Measurements from ENCODE around the gene AP2A2. TPM values are rescaled to one million over a fixed set of nuclear protein-coding genes. Genes with fewer than 3 reads are reported as not detected.

The AP2A2 gene
- total and polyA plus RNA-seq, 2 donors: 14.6 to 57.2 TPM

GRCh38 chr11:914747-915501, 10.7 kb upstream of the AP2A2 start:
- DNase-seq (ENCODE audit: low read depth in 6 of 9, low spot score in 9 of 9): no peak
- Histone ChIP-seq H3K9me3 (ENCODE audit: control insufficient read depth in 2 of 2, insufficient read depth in 1 of 2, low read length in 1 of 2) (no peaks in the 10 kb centered on the region), H3K36me3 (ENCODE audit: control insufficient read depth in 2 of 2, insufficient read depth in 2 of 2, low read length in 1 of 2) (no peaks in the 10 kb centered on the region), H3K27ac (ENCODE audit: low read depth in 1 of 2, low read length in 1 of 2) (no peak overlapping the region), H3K27me3 (ENCODE audit: control insufficient read depth in 2 of 2, insufficient read depth in 1 of 2, low read length in 1 of 2) (peaks cover 0 to 3% of the 10 kb centered on the region in 2 donors), H3K4me1 (ENCODE audit: control insufficient read depth in 2 of 2, insufficient read depth in 2 of 2, low read length in 2 of 2) (peaks cover 7 to 11% of the 10 kb centered on the region in 2 donors), H3K4me3 (ENCODE audit: low read length in 2 of 2) (no peak overlapping the region)
- WGBS: 95% methylated on average over 21 of the region's 21 CpGs

GRCh38 chr11:917426-917825, 8.2 kb upstream of the AP2A2 start:
- Histone ChIP-seq H3K27ac (ENCODE audit: low read depth in 1 of 2, low read length in 1 of 2) (no peak overlapping the region), H3K9me3 (ENCODE audit: control insufficient read depth in 2 of 2, insufficient read depth in 1 of 2, low read length in 1 of 2) (no peaks in the 10 kb centered on the region), H3K27me3 (ENCODE audit: control insufficient read depth in 2 of 2, insufficient read depth in 1 of 2, low read length in 1 of 2) (no peaks in the 10 kb centered on the region), H3K4me1 (ENCODE audit: control insufficient read depth in 2 of 2, insufficient read depth in 2 of 2, low read length in 2 of 2) (peaks cover 0 to 2% of the 10 kb centered on the region in 2 donors), H3K4me3 (ENCODE audit: low read length in 2 of 2) (no peak overlapping the region), H3K36me3 (ENCODE audit: control insufficient read depth in 2 of 2, insufficient read depth in 2 of 2, low read length in 1 of 2) (no peaks in the 10 kb centered on the region)
- no peak for DNase-seq (ENCODE audit: low read depth in 6 of 9, low spot score in 9 of 9)
- WGBS: 93% methylated on average over 8 of the region's 8 CpGs

- DNase-seq (ENCODE audit: low read depth in 6 of 9, low spot score in 9 of 9): no peak
- Histone ChIP-seq H3K9me3 (ENCODE audit: control insufficient read depth in 2 of 2, insufficient read depth in 1 of 2, low read length in 1 of 2) (no peaks in the 10 kb centered on the region), H3K36me3 (ENCODE audit: control insufficient read depth in 2 of 2, insufficient read depth in 2 of 2, low read length in 1 of 2) (no peaks in the 10 kb centered on the region), H3K4me1 (ENCODE audit: control insufficient read depth in 2 of 2, insufficient read depth in 2 of 2, low read length in 2 of 2) (peaks cover 7 to 10% of the 10 kb centered on the region in 2 donors), H3K27ac (ENCODE audit: low read depth in 1 of 2, low read length in 1 of 2) (no peak overlapping the region), H3K4me3 (ENCODE audit: low read length in 2 of 2) (no peak overlapping the region), H3K27me3 (ENCODE audit: control insufficient read depth in 2 of 2, insufficient read depth in 1 of 2, low read length in 1 of 2) (no peaks in the 10 kb centered on the region)
- 91% methylated on average over 15 of the region's 15 CpGs for WGBS
Measured at GRCh38 chr11:921921-922678, 3.6 kb upstream of the AP2A2 start.

GRCh38 chr11:923691-924405, 1.8 kb upstream of the AP2A2 start:
- no peak for DNase-seq (ENCODE audit: low read depth in 6 of 9, low spot score in 9 of 9)
- Histone ChIP-seq H3K27me3 (ENCODE audit: control insufficient read depth in 2 of 2, insufficient read depth in 1 of 2, low read length in 1 of 2) (no peaks in the 10 kb centered on the region), H3K9me3 (ENCODE audit: control insufficient read depth in 2 of 2, insufficient read depth in 1 of 2, low read length in 1 of 2) (no peaks in the 10 kb centered on the region), H3K27ac (ENCODE audit: low read depth in 1 of 2, low read length in 1 of 2) (no peak overlapping the region), H3K4me1 (ENCODE audit: control insufficient read depth in 2 of 2, insufficient read depth in 2 of 2, low read length in 2 of 2) (peaks cover 22 to 27% of the 10 kb centered on the region in 2 donors), H3K4me3 (ENCODE audit: low read length in 2 of 2) (no peak overlapping the region), H3K36me3 (ENCODE audit: control insufficient read depth in 2 of 2, insufficient read depth in 2 of 2, low read length in 1 of 2) (peaks cover 2 to 6% of the 10 kb centered on the region in 2 donors)
- 97% methylated on average over 19 of the region's 19 CpGs for WGBS

GRCh38 chr11:924406-925157, 1.1 kb upstream of the AP2A2 start:
- no peak overlapping the region for H3K4me3 ChIP-seq (ENCODE audit: low read length in 2 of 2)

GRCh38 chr11:925158-925495, 543 bp upstream of the AP2A2 start:
- Histone ChIP-seq H3K27me3 (ENCODE audit: control insufficient read depth in 2 of 2, insufficient read depth in 1 of 2, low read length in 1 of 2) (no peaks in the 10 kb centered on the region), H3K9me3 (ENCODE audit: control insufficient read depth in 2 of 2, insufficient read depth in 1 of 2, low read length in 1 of 2) (no peaks in the 10 kb centered on the region), H3K36me3 (ENCODE audit: control insufficient read depth in 2 of 2, insufficient read depth in 2 of 2, low read length in 1 of 2) (peaks cover 7 to 11% of the 10 kb centered on the region in 2 donors), H3K4me1 (ENCODE audit: control insufficient read depth in 2 of 2, insufficient read depth in 2 of 2, low read length in 2 of 2) (peaks cover 28 to 36% of the 10 kb centered on the region in 2 donors), H3K27ac (ENCODE audit: low read depth in 1 of 2, low read length in 1 of 2) (no peak overlapping the region), H3K4me3 (ENCODE audit: low read length in 2 of 2) (peak overlapping the region in 1 of 2 donors; percentile 95)
- 67% methylated on average over 28 of the region's 28 CpGs for WGBS
- DNase-seq (ENCODE audit: low read depth in 6 of 9, low spot score in 9 of 9): no peak

More at GRCh38 chr11:924406-925157, 1.1 kb upstream of the AP2A2 start:
- DNase-seq (ENCODE audit: low read depth in 6 of 9, low spot score in 9 of 9): no peak
- 95% methylated on average over 18 of the region's 18 CpGs for WGBS
- Histone ChIP-seq H3K36me3 (ENCODE audit: control insufficient read depth in 2 of 2, insufficient read depth in 2 of 2, low read length in 1 of 2) (peaks cover 7 to 11% of the 10 kb centered on the region in 2 donors), H3K27ac (ENCODE audit: low read depth in 1 of 2, low read length in 1 of 2) (no peak overlapping the region), H3K27me3 (ENCODE audit: control insufficient read depth in 2 of 2, insufficient read depth in 1 of 2, low read length in 1 of 2) (no peaks in the 10 kb centered on the region), H3K4me1 (ENCODE audit: control insufficient read depth in 2 of 2, insufficient read depth in 2 of 2, low read length in 2 of 2) (peaks cover 28 to 34% of the 10 kb centered on the region in 2 donors), H3K9me3 (ENCODE audit: control insufficient read depth in 2 of 2, insufficient read depth in 1 of 2, low read length in 1 of 2) (no peaks in the 10 kb centered on the region)

GRCh38 chr11:926341-926916, 759 bp downstream of the AP2A2 start:
- WGBS: 17% methylated on average over 26 of the region's 26 CpGs
- peak overlapping the region; percentile 65 to 95 for H3K4me3 ChIP-seq (ENCODE audit: low read length in 2 of 2)
- H3K9me3 ChIP-seq (ENCODE audit: control insufficient read depth in 2 of 2, insufficient read depth in 1 of 2, low read length in 1 of 2): no peaks in the 10 kb centered on the region
- peak in 1 of 9 donors; percentile 19 for DNase-seq (ENCODE audit: low read depth in 6 of 9, low spot score in 9 of 9)
- H3K27ac ChIP-seq (ENCODE audit: low read depth in 1 of 2, low read length in 1 of 2): peak overlapping the region; percentile 64 to 85
- H3K36me3 ChIP-seq (ENCODE audit: control insufficient read depth in 2 of 2, insufficient read depth in 2 of 2, low read length in 1 of 2): peaks cover 7 to 11% of the 10 kb centered on the region in 2 donors
- no peaks in the 10 kb centered on the region for H3K27me3 ChIP-seq (ENCODE audit: control insufficient read depth in 2 of 2, insufficient read depth in 1 of 2, low read length in 1 of 2)
- peaks cover 28 to 36% of the 10 kb centered on the region in 2 donors for H3K4me1 ChIP-seq (ENCODE audit: control insufficient read depth in 2 of 2, insufficient read depth in 2 of 2, low read length in 2 of 2)

- H3K27ac ChIP-seq (ENCODE audit: low read depth in 1 of 2, low read length in 1 of 2): peak overlapping the region; percentile 58 to 72
- peak overlapping the region; percentile 29 to 65 for H3K4me3 ChIP-seq (ENCODE audit: low read length in 2 of 2)
- no peaks in the 10 kb centered on the region for H3K9me3 ChIP-seq (ENCODE audit: control insufficient read depth in 2 of 2, insufficient read depth in 1 of 2, low read length in 1 of 2)
- H3K36me3 ChIP-seq (ENCODE audit: control insufficient read depth in 2 of 2, insufficient read depth in 2 of 2, low read length in 1 of 2): peaks cover 7 to 11% of the 10 kb centered on the region in 2 donors
- no peaks in the 10 kb centered on the region for H3K27me3 ChIP-seq (ENCODE audit: control insufficient read depth in 2 of 2, insufficient read depth in 1 of 2, low read length in 1 of 2)
- peaks cover 29 to 39% of the 10 kb centered on the region in 2 donors for H3K4me1 ChIP-seq (ENCODE audit: control insufficient read depth in 2 of 2, insufficient read depth in 2 of 2, low read length in 2 of 2)
- peak in 5 of 9 donors; percentile 31 to 69 (median 33) for DNase-seq (ENCODE audit: low read depth in 6 of 9, low spot score in 9 of 9)
- 10% methylated on average over 7 of the region's 7 CpGs for WGBS
Measured at GRCh38 chr11:927871-928270, 2.2 kb downstream of the AP2A2 start.

All from thymus (tissue), 11 donors.